Measurements from ENCODE around the gene ZNF385C.
"Not testable (repeated sequence)": the region's sequence is repeated elsewhere in the genome, so short reads cannot be mapped to it uniquely, and the experiment has no call there.

Gene ZNF385C

DNA sequence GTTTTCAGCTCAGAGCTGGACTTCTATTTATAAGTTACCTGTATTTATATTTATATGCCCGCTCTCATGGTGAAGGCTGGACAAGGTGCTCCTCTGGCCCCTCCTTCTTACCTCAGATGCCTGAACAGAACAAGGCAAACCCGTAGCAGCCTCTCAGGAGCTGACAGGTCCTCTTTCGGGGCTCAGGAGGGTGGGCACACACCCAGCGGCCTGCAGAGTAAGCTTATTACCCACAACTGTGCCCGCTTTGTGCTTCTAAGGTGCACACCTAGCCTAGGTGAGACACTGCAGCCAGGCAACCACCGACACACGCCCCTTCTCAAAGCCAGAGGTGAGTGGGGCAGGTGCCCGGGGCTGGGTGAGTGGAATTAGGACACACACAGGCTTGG, 73.1 kb downstream of the ZNF385C start:
- H3K27ac ChIP-seq = no peak overlapping the region
- no peak for TF ChIP-seq Cebpa-rat (IDR thresholded peaks at IDR 0.05)
- peak overlapping the region; percentile 57 for H3K4me2 ChIP-seq

DNA sequence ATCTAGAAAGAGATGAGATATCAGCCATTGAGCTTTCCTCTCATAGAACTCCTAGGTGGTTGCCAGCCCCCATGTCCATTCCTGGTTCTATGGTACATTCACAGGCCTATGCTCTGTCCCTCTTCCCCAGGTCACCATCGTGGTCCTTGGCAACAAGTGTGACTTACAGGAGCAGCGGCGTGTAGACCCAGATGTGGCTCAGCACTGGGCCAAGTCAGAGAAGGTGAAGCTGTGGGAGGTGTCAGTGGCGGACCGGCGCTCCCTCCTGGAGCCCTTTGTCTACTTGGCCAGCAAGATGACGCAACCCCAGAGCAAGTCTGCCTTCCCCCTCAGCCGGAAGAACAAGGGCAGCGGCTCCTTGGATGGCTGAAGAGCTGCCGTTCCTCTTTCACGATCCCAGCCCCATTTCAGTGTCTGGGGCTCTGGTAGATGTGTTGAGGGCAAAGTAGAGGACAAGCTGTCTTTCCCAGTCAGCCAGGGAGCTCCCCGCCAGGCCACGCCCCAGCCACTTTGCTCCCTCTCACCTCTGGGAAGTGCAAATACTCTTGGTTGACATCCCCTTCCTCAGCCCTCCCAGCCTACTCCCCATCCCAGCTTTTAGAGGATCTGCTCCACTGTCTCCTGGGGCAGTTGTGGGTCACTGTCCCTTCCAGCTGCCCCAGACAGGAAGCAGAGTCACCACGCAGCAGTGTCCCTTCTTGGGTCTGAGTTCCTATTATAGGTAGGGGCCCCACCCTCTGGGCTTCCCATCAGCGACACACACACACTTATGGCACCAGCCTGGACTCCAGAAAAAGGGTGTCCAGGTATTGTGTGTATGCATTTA, 74.5 kb downstream of the ZNF385C start:
- Histone ChIP-seq H3K4me3 (no peak overlapping the region), H3K36me3 (peaks cover 38% of the 10 kb centered on the region), H3K4me2 (peak overlapping the region; percentile 57), H4K20me1 (no peaks in the 10 kb centered on the region), H3K4me1 (peaks cover 36% of the 10 kb centered on the region), H3K9me3 (no peaks in the 10 kb centered on the region), H3K27me3 (no peaks in the 10 kb centered on the region), H3K9ac (0 out of 2 replicates have a peak overlapping the region, but pooled peaks have one; percentile 28), H3K27ac (peak overlapping the region; percentile 69; the same call in 1 of the 2 replicates)
- no peak for TF ChIP-seq Cebpa-rat (IDR thresholded peaks at IDR 0.05)

More for the DNA sequence above, 73.1 kb downstream of the ZNF385C start:
- Histone ChIP-seq H3K4me3 (no peak overlapping the region), H4K20me1 (no peaks in the 10 kb centered on the region), H3K9ac (no peak overlapping the region), H3K36me3 (peaks cover 38% of the 10 kb centered on the region), H3K27me3 (no peaks in the 10 kb centered on the region), H3K4me1 (peaks cover 36% of the 10 kb centered on the region), H3K9me3 (no peaks in the 10 kb centered on the region)

DNA sequence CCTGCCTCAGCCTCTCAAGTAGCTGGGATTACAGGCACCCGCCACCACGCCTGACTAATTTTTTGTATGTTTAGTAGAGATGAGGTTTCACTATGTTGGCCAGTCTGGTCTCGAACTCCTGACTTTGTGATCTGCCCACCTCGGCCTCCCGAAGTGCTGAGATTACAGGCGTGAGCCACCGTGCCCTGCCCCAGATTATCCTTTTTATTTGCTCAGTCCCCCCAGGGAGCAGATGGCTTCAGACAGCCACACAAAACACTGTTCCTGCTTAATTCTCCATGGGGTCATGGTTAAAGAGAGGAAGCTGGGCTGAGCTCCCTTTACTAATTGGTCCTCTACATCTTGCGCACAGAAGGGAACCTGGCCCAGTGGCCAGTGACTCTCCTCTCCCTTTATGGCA, 77.4 kb downstream of the ZNF385C start:
- not testable (repeated sequence) for H3K9me3 ChIP-seq, H4K20me1 ChIP-seq, H3K27me3 ChIP-seq
- peak overlapping the region; percentile 90 for H3K27ac ChIP-seq
- H3K9ac ChIP-seq = peak overlapping the region; percentile 93
- peaks cover 48% of the 10 kb centered on the region for H3K4me1 ChIP-seq
- H3K4me3 ChIP-seq = peak overlapping the region; percentile 95
- peak overlapping the region; percentile 97 for H3K4me2 ChIP-seq
- peaks cover 38% of the 10 kb centered on the region for H3K36me3 ChIP-seq

DNA sequence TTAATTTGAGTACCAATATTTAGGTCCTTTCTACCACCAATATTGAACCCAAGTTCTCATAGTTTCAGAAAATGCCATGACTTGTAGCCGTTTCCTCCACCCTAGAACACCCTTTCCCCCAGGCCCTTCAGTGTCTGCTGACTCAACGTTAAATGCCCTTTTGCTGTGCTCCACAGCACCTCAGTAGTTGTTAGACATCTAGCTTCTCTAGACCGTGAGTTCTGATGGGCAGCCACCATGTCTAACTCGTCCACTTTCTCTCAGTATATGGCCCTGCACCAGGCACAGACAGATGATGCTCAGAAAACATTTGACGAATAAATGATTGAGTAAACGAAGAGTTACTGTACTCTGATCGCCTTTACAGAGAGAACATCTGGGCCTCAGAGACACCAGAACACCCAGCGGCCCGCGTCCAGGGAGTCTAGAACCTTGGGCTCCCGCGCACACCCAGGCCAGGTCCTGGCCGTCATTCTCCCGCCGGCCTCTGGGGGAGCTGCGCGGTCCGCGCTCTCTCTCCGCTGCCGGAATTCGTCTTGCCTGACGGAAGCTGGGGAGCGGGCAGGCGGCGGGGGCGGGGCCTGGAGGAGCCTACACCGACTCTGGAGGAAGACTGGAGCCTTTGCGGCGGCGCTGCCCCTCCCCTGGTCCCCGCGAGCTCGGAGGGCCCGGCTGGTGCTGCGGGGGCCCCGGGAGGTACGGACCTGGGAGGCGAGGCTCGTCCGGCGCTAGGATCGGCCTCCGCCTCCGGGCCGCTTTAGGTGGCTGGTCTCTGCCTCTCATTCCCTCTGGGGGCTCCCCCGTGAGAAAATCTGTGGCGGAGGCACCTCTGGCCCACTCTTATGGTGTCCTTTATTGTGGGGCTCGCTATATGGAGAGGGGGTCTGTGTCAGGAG, 78.5 kb downstream of the ZNF385C start, which contains the start of gene NKIRAS2:
Gene NKIRAS2, plus strand, starts transcription at position 582 of the 896 bp plus-strand sequence. CDS start 1,488 bp downstream, outside the sequence.
- Histone ChIP-seq H3K4me1 (peaks cover 53% of the 10 kb centered on the region), H3K36me3 (peaks cover 32% of the 10 kb centered on the region), H3K4me2 (peak within 1 kb of the TSS; percentile 97), H3K9me3 (no peaks in the 10 kb centered on the region), H3K9ac (peak within 1 kb of the TSS; percentile 93), H3K4me3 (peak within 1 kb of the TSS; percentile 95), H3K27me3 (no peaks in the 10 kb centered on the region), H3K27ac (peak within 1 kb of the TSS; percentile 90), H4K20me1 (peaks cover 6% of the 10 kb centered on the region; the same call in 1 of the 2 replicates)
- no peak for TF ChIP-seq Cebpa-rat (IDR thresholded peaks at IDR 0.05)

DNA sequence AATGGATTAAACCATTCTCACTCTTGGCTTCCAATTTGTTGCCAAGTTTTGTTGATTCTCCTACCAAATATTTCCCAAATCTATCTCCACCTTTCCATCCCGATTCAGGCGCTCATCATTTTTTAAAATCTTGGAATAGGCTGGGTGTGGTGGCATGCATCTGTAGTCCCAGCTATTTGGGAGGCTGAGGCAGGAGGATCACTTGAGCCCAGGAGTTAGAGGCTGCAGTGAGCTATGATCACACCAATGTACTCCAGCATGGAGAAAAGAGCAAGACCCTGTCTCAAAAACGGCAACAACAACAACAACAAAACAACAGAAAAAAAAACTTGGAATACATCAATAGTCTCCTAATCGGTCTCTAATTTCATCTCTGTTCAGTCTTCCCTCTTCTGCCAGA, 79.3 kb downstream of the ZNF385C start:
- H4K20me1 ChIP-seq = peaks cover 14% of the 10 kb centered on the region; the same call in 1 of the 2 replicates
- H3K9me3 ChIP-seq = no peaks in the 10 kb centered on the region
- H3K4me1 ChIP-seq = peaks cover 47% of the 10 kb centered on the region
- no peak overlapping the region for H3K27ac ChIP-seq
- H3K9ac ChIP-seq = no peak overlapping the region
- TF ChIP-seq Cebpa-rat (IDR thresholded peaks at IDR 0.05) = no peak
- no peak overlapping the region for H3K4me3 ChIP-seq
- H3K36me3 ChIP-seq = peaks cover 27% of the 10 kb centered on the region
- no peak overlapping the region for H3K4me2 ChIP-seq
- no peaks in the 10 kb centered on the region for H3K27me3 ChIP-seq

DNA sequence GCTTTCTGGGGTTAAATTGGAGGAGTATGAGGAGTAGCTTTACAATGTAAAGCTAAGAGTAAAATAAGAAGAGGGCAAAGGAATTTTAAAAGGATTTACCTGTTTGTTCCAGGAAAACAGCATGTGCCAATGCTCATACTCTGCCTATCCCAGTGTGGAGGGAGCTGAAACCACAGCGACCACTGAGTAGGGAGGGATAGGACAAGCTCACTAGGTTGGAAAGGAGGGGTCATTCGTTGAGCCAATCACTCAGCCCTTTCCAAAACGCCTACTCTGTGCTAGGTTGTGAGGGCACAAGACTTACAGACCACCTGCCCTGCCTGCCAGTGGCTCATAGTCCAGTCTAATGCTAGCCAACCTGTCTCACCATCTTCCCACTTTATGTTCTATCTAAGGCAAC, 79.9 kb downstream of the ZNF385C start:
- H3K9ac ChIP-seq = no peak overlapping the region
- no peak for TF ChIP-seq Cebpa-rat (IDR thresholded peaks at IDR 0.05)

DNA sequence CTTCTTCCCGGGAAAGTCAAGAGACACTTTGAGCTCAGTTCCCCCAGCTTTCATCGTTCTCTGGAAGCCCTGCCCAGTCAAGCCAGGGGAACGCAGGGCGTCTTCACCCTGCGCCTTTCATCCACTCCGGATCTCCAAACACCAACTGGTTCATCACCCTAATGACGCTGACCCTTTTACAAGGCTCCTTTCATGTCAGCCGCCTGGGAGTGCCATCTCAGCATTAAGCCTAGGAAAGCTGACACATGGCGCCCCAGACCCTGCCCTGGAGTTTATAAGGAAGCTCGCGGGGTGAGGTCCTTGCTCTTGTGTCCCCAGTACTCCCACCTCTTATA, 80.4 kb downstream of the ZNF385C start:
- Histone ChIP-seq H4K20me1 (peaks cover 26% of the 10 kb centered on the region), H3K4me1 (peaks cover 44% of the 10 kb centered on the region), H3K9ac (peak overlapping the region; percentile 99), H3K27me3 (no peaks in the 10 kb centered on the region), H3K4me3 (peak overlapping the region; percentile 94), H3K9me3 (no peaks in the 10 kb centered on the region), H3K27ac (peak overlapping the region; percentile 98), H3K36me3 (peaks cover 22% of the 10 kb centered on the region), H3K4me2 (peak overlapping the region; percentile 82)
- TF ChIP-seq Cebpa-rat (IDR thresholded peaks at IDR 0.05) = no peak

More for the DNA sequence above, 79.9 kb downstream of the ZNF385C start:
- Histone ChIP-seq H3K4me2 (peak overlapping the region; percentile 82), H3K9me3 (no peaks in the 10 kb centered on the region), H3K36me3 (peaks cover 22% of the 10 kb centered on the region), H3K27me3 (no peaks in the 10 kb centered on the region), H4K20me1 (peaks cover 21% of the 10 kb centered on the region), H3K4me3 (peak overlapping the region; percentile 94; the same call in 1 of the 2 replicates), H3K4me1 (peaks cover 44% of the 10 kb centered on the region), H3K27ac (no peak overlapping the region)

DNA sequence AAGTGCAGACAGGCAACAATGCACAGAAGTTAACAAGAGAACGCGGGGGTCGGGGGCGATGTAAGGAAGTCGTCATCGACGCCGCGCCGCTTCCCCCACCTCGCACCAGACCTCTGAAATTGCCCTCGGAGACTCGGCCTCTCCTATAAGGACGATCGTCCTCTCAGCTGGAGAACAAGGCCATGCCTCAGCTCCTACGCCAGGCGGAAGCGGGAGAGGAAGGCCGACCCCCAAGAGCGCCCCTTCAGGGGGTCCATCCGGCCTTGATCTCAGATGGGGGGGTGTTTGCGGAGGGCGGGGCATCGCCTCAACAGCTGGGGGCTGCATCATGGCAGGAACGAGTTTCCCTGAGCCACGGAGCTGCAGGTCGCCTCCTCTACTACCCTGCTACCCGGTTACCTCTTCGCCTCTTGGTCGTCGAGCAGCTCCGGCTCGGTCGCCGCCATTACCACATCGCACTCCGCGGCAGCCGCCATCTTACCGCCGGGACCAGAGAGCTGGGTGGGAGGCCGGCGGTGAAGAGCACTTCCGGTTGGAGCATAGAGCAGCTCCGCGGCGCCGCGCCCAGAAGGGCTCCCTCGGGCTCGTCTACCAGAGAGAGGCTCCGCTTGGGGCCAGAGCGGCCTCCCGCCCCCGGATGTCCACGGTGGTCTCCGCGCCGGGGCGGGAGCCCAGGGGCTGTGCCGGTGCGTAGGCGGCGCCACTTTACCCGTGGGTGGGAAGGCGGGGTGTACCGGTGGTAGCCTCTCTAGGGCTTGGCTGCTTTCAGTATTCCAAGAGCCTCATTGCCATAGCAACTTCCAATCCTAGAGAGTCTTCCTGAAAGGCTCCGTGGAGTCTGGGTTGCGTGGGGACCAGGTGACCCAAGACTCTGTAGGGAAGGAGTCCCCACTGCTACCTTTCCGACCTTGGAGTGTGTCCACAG, 81.1 kb downstream of the ZNF385C start, which contains the start of gene DNAJC7:
Gene DNAJC7, minus strand, starts transcription at position 499 of the 925 bp plus-strand sequence. Its CDS starts 23 bp downstream, at position 476.
- TF ChIP-seq Cebpa-rat (IDR thresholded peaks at IDR 0.05) = no peak
- peak within 1 kb of the TSS; percentile 82 for H3K4me2 ChIP-seq
- peaks cover 44% of the 10 kb centered on the region for H3K4me1 ChIP-seq
- peaks cover 22% of the 10 kb centered on the region for H3K36me3 ChIP-seq
- H3K27ac ChIP-seq = peak within 1 kb of the TSS; percentile 98
- H3K4me3 ChIP-seq = peak within 1 kb of the TSS; percentile 94
- H4K20me1 ChIP-seq = peaks cover 32% of the 10 kb centered on the region
- no peaks in the 10 kb centered on the region for H3K27me3 ChIP-seq
- H3K9me3 ChIP-seq = no peaks in the 10 kb centered on the region
- peak within 1 kb of the TSS; percentile 99 for H3K9ac ChIP-seq

DNA sequence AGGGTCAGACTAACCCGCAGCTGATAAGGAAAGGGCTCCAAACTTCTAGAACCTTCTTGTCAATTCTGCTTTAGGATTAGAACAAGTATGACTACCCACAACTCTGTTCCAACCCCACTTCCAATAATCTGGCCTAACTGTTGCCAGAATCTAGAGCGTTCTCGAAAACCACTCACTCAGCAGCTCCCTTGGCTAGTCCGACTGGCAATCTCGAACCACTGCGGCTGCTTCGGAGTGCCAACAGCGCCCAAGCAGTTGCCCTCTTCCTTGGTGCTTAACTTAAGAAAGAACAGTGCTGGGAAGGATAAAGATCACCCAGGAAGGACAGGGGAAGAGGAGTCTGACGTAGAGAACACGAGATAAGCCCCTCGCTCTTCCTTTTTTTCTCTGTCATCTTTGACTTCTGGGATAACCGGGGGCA, 81.9 kb downstream of the ZNF385C start:
- H3K4me1 ChIP-seq = peaks cover 41% of the 10 kb centered on the region
- H3K4me2 ChIP-seq = peak overlapping the region; percentile 82
- no peaks in the 10 kb centered on the region for H3K27me3 ChIP-seq
- H3K36me3 ChIP-seq = peaks cover 22% of the 10 kb centered on the region
- peak overlapping the region; percentile 99 for H3K9ac ChIP-seq
- no peaks in the 10 kb centered on the region for H3K9me3 ChIP-seq
- TF ChIP-seq Cebpa-rat (IDR thresholded peaks at IDR 0.05) = no peak
- peak overlapping the region; percentile 94 for H3K4me3 ChIP-seq
- H3K27ac ChIP-seq = peak overlapping the region; percentile 98
- H4K20me1 ChIP-seq = peaks cover 40% of the 10 kb centered on the region

DNA sequence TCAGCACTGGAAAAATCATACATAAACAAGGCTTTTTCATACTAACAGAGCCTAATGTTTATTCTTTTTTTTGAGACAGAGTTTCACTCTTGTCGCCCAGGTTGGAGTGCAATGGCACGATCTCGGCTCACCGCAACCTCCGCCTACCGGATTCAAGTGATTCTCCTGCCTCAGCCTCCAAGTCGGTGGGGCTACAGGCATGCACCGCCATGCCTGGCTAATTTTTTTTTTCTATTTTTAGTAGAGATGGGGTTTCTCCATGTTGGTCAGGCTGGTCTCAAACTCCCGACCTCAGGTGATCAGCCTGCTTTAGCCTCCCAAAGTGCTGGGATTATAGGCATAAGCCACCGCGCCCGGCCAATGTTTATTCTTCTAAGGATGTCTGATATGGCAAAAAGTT, 84.5 kb downstream of the ZNF385C start:
- H3K4me3 ChIP-seq = not testable (repeated sequence)

DNA sequence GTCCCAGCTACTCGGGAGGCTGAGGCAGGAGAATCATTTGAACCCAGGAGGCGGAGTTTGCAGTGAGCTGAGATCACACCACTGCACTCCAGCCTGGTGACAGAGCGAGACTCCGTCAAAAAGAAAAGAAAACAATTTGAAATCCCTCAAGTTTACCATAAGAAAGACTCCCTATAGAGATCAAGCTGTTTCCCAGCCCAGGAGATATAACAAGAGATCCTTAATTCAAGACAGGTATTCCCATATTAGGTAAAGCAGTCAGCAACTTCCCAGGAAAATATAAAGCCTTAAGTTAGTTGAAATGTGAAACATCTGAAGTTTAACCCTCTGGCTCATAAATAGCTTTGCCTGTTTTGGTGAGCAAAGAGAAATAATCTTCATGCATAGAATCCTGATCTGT, 85.9 kb downstream of the ZNF385C start:
- H3K27me3 ChIP-seq, H3K4me2 ChIP-seq, H3K27ac ChIP-seq, H3K9ac ChIP-seq, H3K9me3 ChIP-seq, H3K4me3 ChIP-seq: not testable (repeated sequence)
- Histone ChIP-seq H4K20me1 (peaks cover 80% of the 10 kb centered on the region), H3K4me1 (peaks cover 20% of the 10 kb centered on the region), H3K36me3 (peaks cover 59% of the 10 kb centered on the region)

More for the DNA sequence above, 84.5 kb downstream of the ZNF385C start:
- not testable (repeated sequence) for H3K9me3 ChIP-seq, H3K9ac ChIP-seq, H3K27ac ChIP-seq, H3K27me3 ChIP-seq, H3K4me2 ChIP-seq
- Histone ChIP-seq H3K36me3 (peaks cover 46% of the 10 kb centered on the region), H4K20me1 (peaks cover 67% of the 10 kb centered on the region), H3K4me1 (peaks cover 30% of the 10 kb centered on the region)

All from BLaER1 (cell line).